GM12872 (cell line): ENCODE data around the gene WDFY3.

Experiments used
- CTCF ChIP-seq: IDR thresholded peaks from 3 replicates; pipeline ENCODE4 v1.5.1; 2011; ENCODE audit warnings: low read depth, mild to moderate bottlenecking, low read length, moderate library complexity; ENCODE audit not compliant: insufficient read depth

The WDFY3 gene

GRCh38 chr4:84856468-84857049 lies 109.9 kb downstream of the WDFY3 start:
- no peak for TF ChIP-seq CTCF

- TF ChIP-seq CTCF, result no peak
These were observed 110.7 kb downstream of the WDFY3 start for GRCh38 chr4:84855774-84856173.

- TF ChIP-seq CTCF, result no peak
These were observed 114.4 kb downstream of the WDFY3 start for GRCh38 chr4:84852081-84852480.

- TF ChIP-seq CTCF, result no peak
These were observed 117.3 kb downstream of the WDFY3 start for GRCh38 chr4:84849051-84849640.

- TF ChIP-seq CTCF, result no peak
These were observed 118.1 kb downstream of the WDFY3 start for GRCh38 chr4:84848432-84848831.

GRCh38 chr4:84847978-84848377 lies 118.5 kb downstream of the WDFY3 start:
- TF ChIP-seq CTCF, result no peak

- TF ChIP-seq CTCF, result no peak
These were observed 119.5 kb downstream of the WDFY3 start for GRCh38 chr4:84846985-84847384.
